GM23338 (cell line): Measurements from ENCODE around the gene RNF223. TPM values are rescaled to one million over a fixed set of nuclear protein-coding genes. Genes with fewer than 3 reads are reported as not detected.

Experiments
- ATAC-seq: fragments of 200-7000 bp; cut with Tn5 transposase; 3 replicates; pipeline ENCODE4 v1.9.1; 2020
- DNase-seq: peaks from one replicate; pipeline ENCODE4 v3.0.0-alpha.2; 2015; ENCODE audit warnings: low spot score
- H2AFZ ChIP-seq: fragments of 200-600 bp; sonication (generic); 2 replicates; pipeline ENCODE4 v1.8.0; 2016; ENCODE audit warnings: antibody characterized with exemption, mild to moderate bottlenecking, moderate library complexity
- H3F3A ChIP-seq: fragments of 200-600 bp; sonication (generic); replicated peaks from 2 replicates; pipeline ENCODE4 v1.8.0; 2017; ENCODE audit warnings: antibody characterized with exemption, mixed run types, low read depth
- H3K27ac ChIP-seq: fragments of 200-600 bp; sonication (generic); 2 replicates; pipeline ENCODE4 v1.6.1; 2016; ENCODE audit warnings: low read depth
- H3K27me3 ChIP-seq: fragments of 200-600 bp; sonication (generic); 2 replicates; pipeline ENCODE4 v1.8.0; 2016; ENCODE audit warnings: mild to moderate bottlenecking, mixed run types, moderate library complexity; ENCODE audit not compliant: insufficient read depth
- H3K36me3 ChIP-seq: fragments of 200-600 bp; sonication (generic); 2 replicates; pipeline ENCODE4 v1.8.0; 2016; ENCODE audit warnings: mild to moderate bottlenecking; ENCODE audit not compliant: insufficient read depth
- H3K4me1 ChIP-seq: fragments of 200-600 bp; sonication (generic); 2 replicates; pipeline ENCODE4 v1.8.0; 2016; ENCODE audit warnings: mild to moderate bottlenecking, moderate library complexity; ENCODE audit not compliant: insufficient read depth
- H3K4me2 ChIP-seq: fragments of 200-600 bp; sonication (generic); 2 replicates; pipeline ENCODE4 v1.7.1; 2017; ENCODE audit warnings: mixed run types
- H3K4me3 ChIP-seq: fragments of 200-600 bp; sonication (generic); 2 replicates; pipeline ENCODE4 v1.6.1; 2016; ENCODE audit warnings: mixed run types
- H3K79me2 ChIP-seq: fragments of 200-600 bp; sonication (generic); replicated peaks from 2 replicates; pipeline ENCODE4 v1.8.0; 2017; ENCODE audit warnings: mild to moderate bottlenecking; ENCODE audit not compliant: insufficient read depth
- H3K9me2 ChIP-seq: fragments of 200-600 bp; sonication (generic); 2 replicates; pipeline ENCODE4 v1.8.0; 2017; ENCODE audit not compliant: insufficient read depth
- H4K20me1 ChIP-seq: fragments of 200-600 bp; sonication (generic); replicated peaks from 2 replicates; pipeline ENCODE4 v1.8.0; 2017; ENCODE audit warnings: mild to moderate bottlenecking; ENCODE audit not compliant: insufficient read depth
- H3K27ac Mint-ChIP-seq: 2 replicates; pipeline ENCODE4 v1.8.0; 2020; ENCODE audit warnings: inconsistent platforms, mild to moderate bottlenecking, moderate library complexity, mixed read lengths
- H3K27me3 Mint-ChIP-seq: 3 replicates; pipeline ENCODE4 v1.8.0; 2022; ENCODE audit warnings: low read depth, mild to moderate bottlenecking, moderate library complexity, mixed read lengths, inconsistent platforms; ENCODE audit not compliant: insufficient read depth, poor library complexity
- H3K36me3 Mint-ChIP-seq: 3 replicates; pipeline ENCODE4 v1.8.0; 2021; ENCODE audit warnings: low read depth, mild to moderate bottlenecking, inconsistent platforms, moderate library complexity, mixed read lengths
- H3K4me1 Mint-ChIP-seq: 3 replicates; pipeline ENCODE4 v1.8.0; 2020; ENCODE audit warnings: mild to moderate bottlenecking, inconsistent platforms, mixed read lengths
- H3K4me3 Mint-ChIP-seq: 3 replicates; pipeline ENCODE4 v1.8.0; 2021; ENCODE audit warnings: moderate library complexity, mild to moderate bottlenecking, inconsistent platforms, mixed read lengths
- H3K9me3 Mint-ChIP-seq: 3 replicates; pipeline ENCODE4 v1.8.0; 2020; ENCODE audit warnings: moderate library complexity, mild to moderate bottlenecking, inconsistent platforms, mixed read lengths
- CREB1 ChIP-seq: fragments of 250-450 bp; sonication (Bioruptor Pico); IDR thresholded peaks from 2 replicates; pipeline ENCODE4 v1.5.0; 2020; ENCODE audit warnings: low read depth, mild to moderate bottlenecking, moderate library complexity
- JUNB ChIP-seq: IDR thresholded peaks from one replicate; pipeline ENCODE4 v1.6.1; 2016; ENCODE audit warnings: antibody characterized with exemption; ENCODE audit not compliant: unreplicated experiment
- NANOG ChIP-seq: IDR thresholded peaks from 2 replicates; pipeline ENCODE4 v1.6.1; 2016; ENCODE audit warnings: antibody characterized with exemption, borderline replicate concordance
- POLR2AphosphoS5 ChIP-seq: IDR thresholded peaks from 2 replicates; pipeline ENCODE4 v1.6.1; 2016; ENCODE audit warnings: antibody characterized with exemption, low read depth
- STAT1 ChIP-seq: IDR thresholded peaks from one replicate; pipeline ENCODE4 v1.6.1; 2016; ENCODE audit warnings: antibody characterized with exemption; ENCODE audit not compliant: unreplicated experiment
- ZNF114 ChIP-seq: fragments of 250-450 bp; sonication (Bioruptor Pico); IDR thresholded peaks from 2 replicates; pipeline ENCODE4 v1.5.0; 2020; ENCODE audit warnings: mild to moderate bottlenecking, moderate library complexity
- polyA plus RNA-seq: library from polyadenylated mRNA; unstranded; fragments of >200 nt; fragmentation: Nextera tagmentation; extraction: Ambion mirVana; gene quantifications from 2 replicates; pipeline ENCODE4 v1.2.1, GENCODE V29; 2016
- total RNA-seq: library from RNA; depleted of rRNA; stranded (reverse); fragments of >200 nt; shearing (Covaris generic); gene quantifications from 2 replicates; pipeline ENCODE4 v1.2.3, GENCODE V29; 2014
- TF ChIP-seq, protein P1 (sequence below): fragments of 250-450 bp; sonication (Bioruptor Pico); IDR thresholded peaks from 2 replicates; pipeline ENCODE4 v1.5.0; 2020; ENCODE audit warnings: mild to moderate bottlenecking, moderate library complexity
- TF ChIP-seq, protein P2 (sequence below): IDR thresholded peaks from 2 replicates; pipeline ENCODE4 v1.6.1; 2016; ENCODE audit warnings: antibody characterized with exemption
- TF ChIP-seq, protein P3 (sequence below), 2 experiments: fragments of 200-600 bp in 1 of 2; sonication (generic) in 1 of 2; conservative IDR thresholded peaks; 2 replicates each; pipeline versions ENCODE4 v1.5.1 to v1.6.1; 2016 to 2017; ENCODE audit warnings: antibody characterized with exemption in 2 of 2, low read depth in 2 of 2, mild to moderate bottlenecking in 2 of 2, moderate library complexity in 1 of 2

Gene RNF223
- total and polyA plus RNA-seq, 2 experiments from 2014 or later: not detected

DNA sequence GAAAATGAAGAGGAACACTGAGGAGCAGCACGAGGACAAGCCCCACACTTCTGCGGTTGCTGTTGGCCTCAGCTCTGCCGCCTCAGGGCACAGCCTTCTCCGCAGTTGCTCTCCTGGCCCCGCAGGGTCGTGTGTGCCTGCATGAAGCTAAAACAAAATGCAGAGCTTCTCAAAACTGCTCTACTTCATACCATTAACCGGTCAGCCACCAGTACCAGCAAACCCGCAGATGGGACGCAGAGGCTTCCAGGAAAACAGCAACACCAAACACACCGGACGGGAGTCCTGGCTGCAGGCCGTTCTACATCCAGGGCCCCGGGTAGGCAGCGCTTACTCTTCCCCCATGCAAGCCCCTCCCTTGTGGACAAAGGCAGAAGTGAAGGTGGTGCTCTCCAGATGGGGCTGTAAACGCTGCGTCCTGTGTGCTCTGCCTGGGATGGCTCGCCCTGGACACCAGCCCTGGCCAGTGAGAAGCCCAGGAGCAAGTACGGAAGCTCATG, 48.9 kb upstream of the RNF223 start:
- DNase-seq (no peak), ATAC-seq (peak; percentile 26)
- no peak overlapping the region for H3K27ac Mint-ChIP-seq
- no peaks in the 10 kb centered on the region for H3K4me1 ChIP-seq
- H3K4me1 Mint-ChIP-seq: peaks cover 2% of the 10 kb centered on the region; the same call in 1 of the 3 replicates
- no peaks in the 10 kb centered on the region for H3K79me2 ChIP-seq
- no peaks in the 10 kb centered on the region for H3K36me3 ChIP-seq
- no peak overlapping the region; the same call in 1 of the 2 replicates for H2AFZ ChIP-seq
- H3K36me3 Mint-ChIP-seq: no peaks in the 10 kb centered on the region
- H3K4me3 Mint-ChIP-seq: no peak overlapping the region
- H3K4me3 ChIP-seq: no peak overlapping the region
- TF ChIP-seq, protein P1, sequence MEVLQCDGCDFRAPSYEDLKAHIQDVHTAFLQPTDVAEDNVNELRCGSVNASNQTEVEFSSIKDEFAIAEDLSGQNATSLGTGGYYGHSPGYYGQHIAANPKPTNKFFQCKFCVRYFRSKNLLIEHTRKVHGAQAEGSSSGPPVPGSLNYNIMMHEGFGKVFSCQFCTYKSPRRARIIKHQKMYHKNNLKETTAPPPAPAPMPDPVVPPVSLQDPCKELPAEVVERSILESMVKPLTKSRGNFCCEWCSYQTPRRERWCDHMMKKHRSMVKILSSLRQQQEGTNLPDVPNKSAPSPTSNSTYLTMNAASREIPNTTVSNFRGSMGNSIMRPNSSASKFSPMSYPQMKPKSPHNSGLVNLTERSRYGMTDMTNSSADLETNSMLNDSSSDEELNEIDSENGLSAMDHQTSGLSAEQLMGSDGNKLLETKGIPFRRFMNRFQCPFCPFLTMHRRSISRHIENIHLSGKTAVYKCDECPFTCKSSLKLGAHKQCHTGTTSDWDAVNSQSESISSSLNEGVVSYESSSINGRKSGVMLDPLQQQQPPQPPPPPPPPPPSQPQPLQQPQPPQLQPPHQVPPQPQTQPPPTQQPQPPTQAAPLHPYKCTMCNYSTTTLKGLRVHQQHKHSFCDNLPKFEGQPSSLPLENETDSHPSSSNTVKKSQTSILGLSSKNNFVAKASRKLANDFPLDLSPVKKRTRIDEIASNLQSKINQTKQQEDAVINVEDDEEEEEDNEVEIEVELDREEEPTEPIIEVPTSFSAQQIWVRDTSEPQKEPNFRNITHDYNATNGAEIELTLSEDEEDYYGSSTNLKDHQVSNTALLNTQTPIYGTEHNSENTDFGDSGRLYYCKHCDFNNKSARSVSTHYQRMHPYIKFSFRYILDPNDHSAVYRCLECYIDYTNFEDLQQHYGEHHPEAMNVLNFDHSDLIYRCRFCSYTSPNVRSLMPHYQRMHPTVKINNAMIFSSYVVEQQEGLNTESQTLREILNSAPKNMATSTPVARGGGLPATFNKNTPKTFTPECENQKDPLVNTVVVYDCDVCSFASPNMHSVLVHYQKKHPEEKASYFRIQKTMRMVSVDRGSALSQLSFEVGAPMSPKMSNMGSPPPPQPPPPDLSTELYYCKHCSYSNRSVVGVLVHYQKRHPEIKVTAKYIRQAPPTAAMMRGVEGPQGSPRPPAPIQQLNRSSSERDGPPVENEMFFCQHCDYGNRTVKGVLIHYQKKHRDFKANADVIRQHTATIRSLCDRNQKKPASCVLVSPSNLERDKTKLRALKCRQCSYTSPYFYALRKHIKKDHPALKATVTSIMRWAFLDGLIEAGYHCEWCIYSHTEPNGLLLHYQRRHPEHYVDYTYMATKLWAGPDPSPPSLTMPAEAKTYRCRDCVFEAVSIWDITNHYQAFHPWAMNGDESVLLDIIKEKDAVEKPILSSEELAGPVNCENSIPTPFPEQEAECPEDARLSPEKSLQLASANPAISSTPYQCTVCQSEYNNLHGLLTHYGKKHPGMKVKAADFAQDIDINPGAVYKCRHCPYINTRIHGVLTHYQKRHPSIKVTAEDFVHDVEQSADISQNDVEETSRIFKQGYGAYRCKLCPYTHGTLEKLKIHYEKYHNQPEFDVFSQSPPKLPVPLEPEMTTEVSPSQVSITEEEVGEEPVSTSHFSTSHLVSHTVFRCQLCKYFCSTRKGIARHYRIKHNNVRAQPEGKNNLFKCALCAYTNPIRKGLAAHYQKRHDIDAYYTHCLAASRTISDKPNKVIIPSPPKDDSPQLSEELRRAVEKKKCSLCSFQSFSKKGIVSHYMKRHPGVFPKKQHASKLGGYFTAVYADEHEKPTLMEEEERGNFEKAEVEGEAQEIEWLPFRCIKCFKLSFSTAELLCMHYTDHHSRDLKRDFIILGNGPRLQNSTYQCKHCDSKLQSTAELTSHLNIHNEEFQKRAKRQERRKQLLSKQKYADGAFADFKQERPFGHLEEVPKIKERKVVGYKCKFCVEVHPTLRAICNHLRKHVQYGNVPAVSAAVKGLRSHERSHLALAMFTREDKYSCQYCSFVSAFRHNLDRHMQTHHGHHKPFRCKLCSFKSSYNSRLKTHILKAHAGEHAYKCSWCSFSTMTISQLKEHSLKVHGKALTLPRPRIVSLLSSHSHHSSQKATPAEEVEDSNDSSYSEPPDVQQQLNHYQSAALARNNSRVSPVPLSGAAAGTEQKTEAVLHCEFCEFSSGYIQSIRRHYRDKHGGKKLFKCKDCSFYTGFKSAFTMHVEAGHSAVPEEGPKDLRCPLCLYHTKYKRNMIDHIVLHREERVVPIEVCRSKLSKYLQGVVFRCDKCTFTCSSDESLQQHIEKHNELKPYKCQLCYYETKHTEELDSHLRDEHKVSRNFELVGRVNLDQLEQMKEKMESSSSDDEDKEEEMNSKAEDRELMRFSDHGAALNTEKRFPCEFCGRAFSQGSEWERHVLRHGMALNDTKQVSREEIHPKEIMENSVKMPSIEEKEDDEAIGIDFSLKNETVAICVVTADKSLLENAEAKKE: no peak
- TF ChIP-seq JUNB (no peak), STAT1 (no peak), CREB1 (no peak), ZNF114 (CRISPR knock-in tag) (no peak), POLR2AphosphoS5 (no peak), NANOG (no peak)
- TF ChIP-seq, protein P2, sequence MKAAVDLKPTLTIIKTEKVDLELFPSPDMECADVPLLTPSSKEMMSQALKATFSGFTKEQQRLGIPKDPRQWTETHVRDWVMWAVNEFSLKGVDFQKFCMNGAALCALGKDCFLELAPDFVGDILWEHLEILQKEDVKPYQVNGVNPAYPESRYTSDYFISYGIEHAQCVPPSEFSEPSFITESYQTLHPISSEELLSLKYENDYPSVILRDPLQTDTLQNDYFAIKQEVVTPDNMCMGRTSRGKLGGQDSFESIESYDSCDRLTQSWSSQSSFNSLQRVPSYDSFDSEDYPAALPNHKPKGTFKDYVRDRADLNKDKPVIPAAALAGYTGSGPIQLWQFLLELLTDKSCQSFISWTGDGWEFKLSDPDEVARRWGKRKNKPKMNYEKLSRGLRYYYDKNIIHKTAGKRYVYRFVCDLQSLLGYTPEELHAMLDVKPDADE: no peak
- TF ChIP-seq, protein P3, sequence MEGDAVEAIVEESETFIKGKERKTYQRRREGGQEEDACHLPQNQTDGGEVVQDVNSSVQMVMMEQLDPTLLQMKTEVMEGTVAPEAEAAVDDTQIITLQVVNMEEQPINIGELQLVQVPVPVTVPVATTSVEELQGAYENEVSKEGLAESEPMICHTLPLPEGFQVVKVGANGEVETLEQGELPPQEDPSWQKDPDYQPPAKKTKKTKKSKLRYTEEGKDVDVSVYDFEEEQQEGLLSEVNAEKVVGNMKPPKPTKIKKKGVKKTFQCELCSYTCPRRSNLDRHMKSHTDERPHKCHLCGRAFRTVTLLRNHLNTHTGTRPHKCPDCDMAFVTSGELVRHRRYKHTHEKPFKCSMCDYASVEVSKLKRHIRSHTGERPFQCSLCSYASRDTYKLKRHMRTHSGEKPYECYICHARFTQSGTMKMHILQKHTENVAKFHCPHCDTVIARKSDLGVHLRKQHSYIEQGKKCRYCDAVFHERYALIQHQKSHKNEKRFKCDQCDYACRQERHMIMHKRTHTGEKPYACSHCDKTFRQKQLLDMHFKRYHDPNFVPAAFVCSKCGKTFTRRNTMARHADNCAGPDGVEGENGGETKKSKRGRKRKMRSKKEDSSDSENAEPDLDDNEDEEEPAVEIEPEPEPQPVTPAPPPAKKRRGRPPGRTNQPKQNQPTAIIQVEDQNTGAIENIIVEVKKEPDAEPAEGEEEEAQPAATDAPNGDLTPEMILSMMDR (conservative IDR thresholded peaks at IDR 0.05; ENCODE audit: low read depth in 2 of 2): no peak
- H4K20me1 ChIP-seq: no peaks in the 10 kb centered on the region
- H3K9me2 ChIP-seq: no peaks in the 10 kb centered on the region
- H3K27ac ChIP-seq: no peak overlapping the region
- H3K27me3 Mint-ChIP-seq: peaks cover 10% of the 10 kb centered on the region
- H3K27me3 ChIP-seq: peaks cover under 1% of the 10 kb centered on the region; the same call in 1 of the 2 replicates
- no peak overlapping the region for H3K4me2 ChIP-seq
- H3F3A ChIP-seq: no peaks in the 10 kb centered on the region
- H3K9me3 Mint-ChIP-seq: peaks cover 8% of the 10 kb centered on the region; the same call in 2 of the 3 replicates
